HEK293T (cell line): Measurements from ENCODE around the gene SLC22A16.

ENCODE experiments used
- FOXA1 ChIP-seq: fragments of 450-650 bp; IDR thresholded peaks from 2 replicates; pipeline ENCODE4 v1.6.1; 2016; ENCODE audit warnings: mild to moderate bottlenecking
- NFRKB ChIP-seq: fragments of 450-650 bp; IDR thresholded peaks from 2 replicates; pipeline ENCODE4 v1.6.1; 2016; ENCODE audit warnings: mild to moderate bottlenecking, moderate library complexity
- SP1 ChIP-seq: fragments of 450-650 bp; IDR thresholded peaks from 2 replicates; pipeline ENCODE4 v1.6.1; 2017

DNA sequence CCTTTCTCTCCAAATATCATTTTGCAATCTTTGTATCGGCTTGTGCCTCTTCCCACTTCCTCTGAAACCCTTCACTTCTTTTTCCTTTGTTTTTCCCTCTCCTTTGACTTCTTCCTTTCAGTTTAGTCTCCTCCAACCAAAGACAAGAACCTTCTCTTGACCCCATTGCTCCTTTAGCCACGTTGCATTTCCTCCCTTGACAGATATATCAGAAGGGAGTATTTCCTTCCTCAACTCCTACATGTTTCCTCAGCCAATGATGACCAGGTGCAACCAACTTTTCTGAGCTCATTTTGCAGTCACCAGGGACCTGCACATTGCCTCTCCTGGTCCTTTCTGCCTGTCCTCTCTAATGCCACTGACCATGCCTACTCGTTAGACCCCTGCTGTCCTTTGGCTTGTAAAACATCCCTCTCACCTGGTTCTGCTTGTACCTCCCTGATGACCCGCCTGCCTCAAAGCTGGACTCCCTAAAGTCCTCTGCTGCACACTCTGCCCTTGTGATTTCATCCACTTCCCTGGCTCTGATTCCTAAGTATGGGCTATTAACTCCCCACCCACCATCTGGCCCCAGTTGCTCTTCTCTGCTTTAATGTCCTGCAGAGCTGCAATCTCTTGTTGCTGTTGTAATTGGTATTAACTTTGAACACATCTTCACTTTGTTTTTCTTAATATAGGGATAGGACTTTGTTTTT, 27.4 kb downstream of the SLC22A16 start:
- TF ChIP-seq NFRKB, result no peak
- no peak for TF ChIP-seq FOXA1
- no peak for TF ChIP-seq SP1
